ENCODE data around the gene WNT10A.

DNA sequence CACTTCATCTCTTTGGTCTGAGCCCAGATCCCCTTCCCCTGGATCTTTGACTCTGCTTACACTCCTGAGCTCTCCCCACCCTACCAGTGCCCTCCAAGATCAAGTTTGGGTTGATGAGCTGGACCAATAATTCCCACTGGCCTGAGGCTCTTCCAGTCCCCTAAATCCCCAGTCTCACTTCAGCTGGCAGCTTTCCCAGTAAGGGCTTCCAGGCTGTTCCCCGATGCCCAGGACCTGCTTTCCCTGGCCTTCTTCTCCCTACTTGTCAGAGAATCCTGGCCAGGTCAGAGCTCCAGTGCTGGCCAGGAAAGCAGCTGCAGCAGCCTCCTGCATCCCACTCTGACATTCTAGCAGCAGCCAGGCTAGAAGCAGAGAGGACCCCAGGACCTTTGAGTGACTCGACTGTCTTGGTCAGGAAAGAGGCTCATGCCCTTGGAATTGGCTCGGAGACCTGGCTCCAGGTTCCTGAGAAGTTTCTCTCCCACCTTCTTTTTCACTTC lies 17.6 kb upstream of the WNT10A start:
- no peak for TF ChIP-seq SP1 (IDR thresholded peaks at IDR 0.05)
- TF ChIP-seq FOXM1 (IDR thresholded peaks at IDR 0.05; ENCODE audit: borderline replicate concordance) = no peak
- no peak for TF ChIP-seq ELF4 (IDR thresholded peaks at IDR 0.05)
- TF ChIP-seq SUZ12 (IDR thresholded peaks at IDR 0.05) = no peak
- TF ChIP-seq FOXA1 (IDR thresholded peaks at IDR 0.05) = no peak
- TF ChIP-seq BHLHE40 (IDR thresholded peaks at IDR 0.05; ENCODE audit: borderline replicate concordance) = no peak
- TF ChIP-seq L3MBTL2 (conservative IDR thresholded peaks at IDR 0.05) = no peak
- no peak for TF ChIP-seq TARDBP (IDR thresholded peaks at IDR 0.05)
- TF ChIP-seq ZNF384 (IDR thresholded peaks at IDR 0.05) = no peak
- no peak for TF ChIP-seq NFRKB (IDR thresholded peaks at IDR 0.05)
- no peak for TF ChIP-seq HDGF (IDR thresholded peaks at IDR 0.05; ENCODE audit: borderline replicate concordance)
- TF ChIP-seq FOXK2 (IDR thresholded peaks at IDR 0.05) = no peak
- TF ChIP-seq CTBP1 (IDR thresholded peaks at IDR 0.05; ENCODE audit: borderline replicate concordance) = no peak
- no peak for TF ChIP-seq PKNOX1 (IDR thresholded peaks at IDR 0.05)

Measured in HEK293T (cell line).